ENCODE data around the gene ARFGEF2. TPM values are rescaled to one million over a fixed set of nuclear protein-coding genes. Genes with fewer than 3 reads are reported as not detected.

Gene ARFGEF2
- total and polyA plus RNA-seq, 2 experiments from 2014 or later = 10.9 to 48.0 TPM

GRCh38 chr20:48906221-48906877, 15.2 kb upstream of the ARFGEF2 start:
- Histone ChIP-seq H3K4me2 (no peak overlapping the region), H3K27ac (no peak overlapping the region), H4K20me1 (ENCODE audit: insufficient read depth, poor library complexity, severe bottlenecking) (no peaks in the 10 kb centered on the region), H3K4me3 (no peak overlapping the region), H2AFZ (no peak overlapping the region), H3K36me3 (replicated peaks; ENCODE audit: insufficient read depth, low read depth) (no peaks in the 10 kb centered on the region), H3K9me3 (ENCODE audit: low read depth) (no peaks in the 10 kb centered on the region), H3K79me2 (no peaks in the 10 kb centered on the region), H3K9me2 (replicated peaks; ENCODE audit: insufficient read depth) (no peaks in the 10 kb centered on the region), H3K27me3 (no peaks in the 10 kb centered on the region), H3K4me1 (ENCODE audit: insufficient read depth) (no peaks in the 10 kb centered on the region)
- 65% methylated on average over 7 of the region's 7 CpGs for WGBS (ENCODE audit: low lambda C conversion rate, missing lambda C conversion rate)
- TF ChIP-seq EZH2phosphoT487 (IDR thresholded peaks at IDR 0.05; ENCODE audit: low read depth, severe bottlenecking, unreplicated experiment) = no peak
- TF ChIP-seq CTCF (IDR thresholded peaks at IDR 0.05; ENCODE audit: poor library complexity) = no peak
- no peak for TF ChIP-seq EZH2 (IDR thresholded peaks at IDR 0.05; ENCODE audit: borderline replicate concordance)
- no peak for DNase-seq (ENCODE audit: low spot score)

GRCh38 chr20:48908656-48909319, 12.7 kb upstream of the ARFGEF2 start:
- Histone ChIP-seq H3K9me2 (replicated peaks; ENCODE audit: insufficient read depth) (no peaks in the 10 kb centered on the region), H3K27me3 (no peaks in the 10 kb centered on the region), H3K36me3 (replicated peaks; ENCODE audit: insufficient read depth, low read depth) (no peaks in the 10 kb centered on the region), H3K9me3 (ENCODE audit: low read depth) (no peaks in the 10 kb centered on the region), H3K4me3 (no peak overlapping the region), H3K27ac (no peak overlapping the region), H3K4me1 (ENCODE audit: insufficient read depth) (no peaks in the 10 kb centered on the region), H2AFZ (no peak overlapping the region), H3K4me2 (no peak overlapping the region), H4K20me1 (ENCODE audit: insufficient read depth, poor library complexity, severe bottlenecking) (no peaks in the 10 kb centered on the region), H3K79me2 (no peaks in the 10 kb centered on the region)
- 92% methylated on average over 2 of the region's 2 CpGs for WGBS (ENCODE audit: low lambda C conversion rate, missing lambda C conversion rate)
- TF ChIP-seq EZH2 (IDR thresholded peaks at IDR 0.05; ENCODE audit: borderline replicate concordance) = no peak
- no peak for TF ChIP-seq CTCF (IDR thresholded peaks at IDR 0.05; ENCODE audit: poor library complexity)
- no peak for TF ChIP-seq EZH2phosphoT487 (IDR thresholded peaks at IDR 0.05; ENCODE audit: low read depth, severe bottlenecking, unreplicated experiment)
- no peak for DNase-seq (ENCODE audit: low spot score)

- no peaks in the 10 kb centered on the region for H4K20me1 ChIP-seq (ENCODE audit: insufficient read depth, poor library complexity, severe bottlenecking)
- H3K4me1 ChIP-seq (ENCODE audit: insufficient read depth) = no peaks in the 10 kb centered on the region
- no peaks in the 10 kb centered on the region for H3K27me3 ChIP-seq
- H3K27ac ChIP-seq = no peak overlapping the region
- no peak overlapping the region for H3K4me2 ChIP-seq
- no peaks in the 10 kb centered on the region for H3K79me2 ChIP-seq
- 81% methylated on average over 2 of the region's 2 CpGs for WGBS (ENCODE audit: low lambda C conversion rate, missing lambda C conversion rate)
- DNase-seq (ENCODE audit: low spot score) = no peak
- no peak for TF ChIP-seq CTCF (IDR thresholded peaks at IDR 0.05; ENCODE audit: poor library complexity)
- no peak for TF ChIP-seq EZH2 (IDR thresholded peaks at IDR 0.05; ENCODE audit: borderline replicate concordance)
- no peak for TF ChIP-seq EZH2phosphoT487 (IDR thresholded peaks at IDR 0.05; ENCODE audit: low read depth, severe bottlenecking, unreplicated experiment)
- no peaks in the 10 kb centered on the region for H3K9me2 ChIP-seq (replicated peaks; ENCODE audit: insufficient read depth)
- no peak overlapping the region for H3K4me3 ChIP-seq
- H3K36me3 ChIP-seq (replicated peaks; ENCODE audit: insufficient read depth, low read depth) = no peaks in the 10 kb centered on the region
- H2AFZ ChIP-seq = no peak overlapping the region
- H3K9me3 ChIP-seq (ENCODE audit: low read depth) = no peaks in the 10 kb centered on the region
These were observed 11.6 kb upstream of the ARFGEF2 start for GRCh38 chr20:48909910-48910309.
